ENCODE measurements around the gene ARL8A. TPM values are rescaled to one million over a fixed set of nuclear protein-coding genes. Genes with fewer than 3 reads are reported as not detected.

The ARL8A gene
- total RNA-seq, 1 experiment from 2014 or later, result 45.6 TPM

DNA sequence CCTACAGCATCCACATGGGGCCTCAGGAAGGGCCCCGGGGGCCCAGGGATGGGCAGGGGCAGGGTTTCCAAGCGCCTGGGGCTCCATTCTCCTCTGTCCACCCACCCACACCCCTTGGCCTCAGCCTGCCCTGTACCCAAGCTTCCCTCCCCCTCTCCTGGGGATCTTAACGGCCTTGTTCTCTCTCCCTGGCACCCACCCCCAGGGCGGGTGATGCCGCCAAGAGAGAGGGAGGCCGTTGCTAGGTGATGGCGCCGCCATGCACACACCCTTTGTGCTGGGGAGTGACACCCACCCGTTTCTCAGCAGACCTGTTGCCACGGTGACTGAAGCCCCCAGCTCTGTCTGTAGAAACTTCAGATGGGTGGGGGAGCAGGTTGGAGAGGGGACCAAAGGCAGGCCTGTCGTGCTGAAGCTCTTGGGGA is 14.2 kb downstream of the ARL8A start:
- ATAC-seq, result no peak
- ChIA-PET CTCF (interaction anchor here (0.8 to 1.0 kb wide), 3 partner anchors 10 to 131 kb away, joined by 3 to 5 read pairs (median 4); no protein-coding TSS in a partner anchor), POLR2A (no interaction called here), RAD21 (ENCODE audit: low non-redundant PET in 1 of 2, low total read pairs in 2 of 2, uncharacterized antibody in 2 of 2, unreplicated experiment in 2 of 2) (no interaction called here)
- no peaks in the 10 kb centered on the region for H3K27me3 ChIP-seq (ENCODE audit: insufficient read depth, low read length)
- no peak overlapping the region for H3K27ac ChIP-seq (ENCODE audit: low read depth, low read length)
- no peak for TF ChIP-seq SP1 (IDR thresholded peaks at IDR 0.05; ENCODE audit: low read depth)
- no peak for TF ChIP-seq ZFX (IDR thresholded peaks at IDR 0.05)
- TF ChIP-seq, protein P1, sequence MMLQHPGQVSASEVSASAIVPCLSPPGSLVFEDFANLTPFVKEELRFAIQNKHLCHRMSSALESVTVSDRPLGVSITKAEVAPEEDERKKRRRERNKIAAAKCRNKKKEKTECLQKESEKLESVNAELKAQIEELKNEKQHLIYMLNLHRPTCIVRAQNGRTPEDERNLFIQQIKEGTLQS (IDR thresholded peaks at IDR 0.05), result no peak
- TF ChIP-seq SIN3A (IDR thresholded peaks at IDR 0.05; ENCODE audit: low read depth), result no peak
- TF ChIP-seq POLR2AphosphoS5 (IDR thresholded peaks at IDR 0.05; ENCODE audit: low read depth, low read length), result no peak
- TF ChIP-seq CBX3 (IDR thresholded peaks at IDR 0.05; ENCODE audit: low read depth), result no peak
- TF ChIP-seq, protein P2, sequence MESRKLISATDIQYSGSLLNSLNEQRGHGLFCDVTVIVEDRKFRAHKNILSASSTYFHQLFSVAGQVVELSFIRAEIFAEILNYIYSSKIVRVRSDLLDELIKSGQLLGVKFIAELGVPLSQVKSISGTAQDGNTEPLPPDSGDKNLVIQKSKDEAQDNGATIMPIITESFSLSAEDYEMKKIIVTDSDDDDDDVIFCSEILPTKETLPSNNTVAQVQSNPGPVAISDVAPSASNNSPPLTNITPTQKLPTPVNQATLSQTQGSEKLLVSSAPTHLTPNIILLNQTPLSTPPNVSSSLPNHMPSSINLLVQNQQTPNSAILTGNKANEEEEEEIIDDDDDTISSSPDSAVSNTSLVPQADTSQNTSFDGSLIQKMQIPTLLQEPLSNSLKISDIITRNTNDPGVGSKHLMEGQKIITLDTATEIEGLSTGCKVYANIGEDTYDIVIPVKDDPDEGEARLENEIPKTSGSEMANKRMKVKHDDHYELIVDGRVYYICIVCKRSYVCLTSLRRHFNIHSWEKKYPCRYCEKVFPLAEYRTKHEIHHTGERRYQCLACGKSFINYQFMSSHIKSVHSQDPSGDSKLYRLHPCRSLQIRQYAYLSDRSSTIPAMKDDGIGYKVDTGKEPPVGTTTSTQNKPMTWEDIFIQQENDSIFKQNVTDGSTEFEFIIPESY (IDR thresholded peaks at IDR 0.05; ENCODE audit: extremely low read depth, insufficient replicate concordance, low read length), result no peak
- TF ChIP-seq EGR1 (IDR thresholded peaks at IDR 0.05; ENCODE audit: low read depth), result no peak
- TF ChIP-seq, protein P3, sequence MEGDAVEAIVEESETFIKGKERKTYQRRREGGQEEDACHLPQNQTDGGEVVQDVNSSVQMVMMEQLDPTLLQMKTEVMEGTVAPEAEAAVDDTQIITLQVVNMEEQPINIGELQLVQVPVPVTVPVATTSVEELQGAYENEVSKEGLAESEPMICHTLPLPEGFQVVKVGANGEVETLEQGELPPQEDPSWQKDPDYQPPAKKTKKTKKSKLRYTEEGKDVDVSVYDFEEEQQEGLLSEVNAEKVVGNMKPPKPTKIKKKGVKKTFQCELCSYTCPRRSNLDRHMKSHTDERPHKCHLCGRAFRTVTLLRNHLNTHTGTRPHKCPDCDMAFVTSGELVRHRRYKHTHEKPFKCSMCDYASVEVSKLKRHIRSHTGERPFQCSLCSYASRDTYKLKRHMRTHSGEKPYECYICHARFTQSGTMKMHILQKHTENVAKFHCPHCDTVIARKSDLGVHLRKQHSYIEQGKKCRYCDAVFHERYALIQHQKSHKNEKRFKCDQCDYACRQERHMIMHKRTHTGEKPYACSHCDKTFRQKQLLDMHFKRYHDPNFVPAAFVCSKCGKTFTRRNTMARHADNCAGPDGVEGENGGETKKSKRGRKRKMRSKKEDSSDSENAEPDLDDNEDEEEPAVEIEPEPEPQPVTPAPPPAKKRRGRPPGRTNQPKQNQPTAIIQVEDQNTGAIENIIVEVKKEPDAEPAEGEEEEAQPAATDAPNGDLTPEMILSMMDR (IDR thresholded peaks at IDR 0.05 in 2 of 3, conservative IDR thresholded peaks at IDR 0.05 in 1 of 3; ENCODE audit: borderline replicate concordance in 1 of 3, insufficient read depth in 1 of 3, low read depth in 2 of 3, low read length in 2 of 3), result no peak
- no peak for TF ChIP-seq FOSL1 (IDR thresholded peaks at IDR 0.05; ENCODE audit: low read depth)
- no peak for TF ChIP-seq SRF (IDR thresholded peaks at IDR 0.05; ENCODE audit: low read depth)
- TF ChIP-seq, protein P4, sequence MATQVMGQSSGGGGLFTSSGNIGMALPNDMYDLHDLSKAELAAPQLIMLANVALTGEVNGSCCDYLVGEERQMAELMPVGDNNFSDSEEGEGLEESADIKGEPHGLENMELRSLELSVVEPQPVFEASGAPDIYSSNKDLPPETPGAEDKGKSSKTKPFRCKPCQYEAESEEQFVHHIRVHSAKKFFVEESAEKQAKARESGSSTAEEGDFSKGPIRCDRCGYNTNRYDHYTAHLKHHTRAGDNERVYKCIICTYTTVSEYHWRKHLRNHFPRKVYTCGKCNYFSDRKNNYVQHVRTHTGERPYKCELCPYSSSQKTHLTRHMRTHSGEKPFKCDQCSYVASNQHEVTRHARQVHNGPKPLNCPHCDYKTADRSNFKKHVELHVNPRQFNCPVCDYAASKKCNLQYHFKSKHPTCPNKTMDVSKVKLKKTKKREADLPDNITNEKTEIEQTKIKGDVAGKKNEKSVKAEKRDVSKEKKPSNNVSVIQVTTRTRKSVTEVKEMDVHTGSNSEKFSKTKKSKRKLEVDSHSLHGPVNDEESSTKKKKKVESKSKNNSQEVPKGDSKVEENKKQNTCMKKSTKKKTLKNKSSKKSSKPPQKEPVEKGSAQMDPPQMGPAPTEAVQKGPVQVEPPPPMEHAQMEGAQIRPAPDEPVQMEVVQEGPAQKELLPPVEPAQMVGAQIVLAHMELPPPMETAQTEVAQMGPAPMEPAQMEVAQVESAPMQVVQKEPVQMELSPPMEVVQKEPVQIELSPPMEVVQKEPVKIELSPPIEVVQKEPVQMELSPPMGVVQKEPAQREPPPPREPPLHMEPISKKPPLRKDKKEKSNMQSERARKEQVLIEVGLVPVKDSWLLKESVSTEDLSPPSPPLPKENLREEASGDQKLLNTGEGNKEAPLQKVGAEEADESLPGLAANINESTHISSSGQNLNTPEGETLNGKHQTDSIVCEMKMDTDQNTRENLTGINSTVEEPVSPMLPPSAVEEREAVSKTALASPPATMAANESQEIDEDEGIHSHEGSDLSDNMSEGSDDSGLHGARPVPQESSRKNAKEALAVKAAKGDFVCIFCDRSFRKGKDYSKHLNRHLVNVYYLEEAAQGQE (IDR thresholded peaks at IDR 0.05; ENCODE audit: low read depth), result no peak
- no peak for TF ChIP-seq ELF1 (IDR thresholded peaks at IDR 0.05; ENCODE audit: borderline replicate concordance, low read depth)
- peaks cover 0 to 4% of the 10 kb centered on the region in 2 experiments; a peak in 1 of 4 replicates for H3K4me1 ChIP-seq (ENCODE audit: control insufficient read depth in 1 of 2, insufficient read depth in 2 of 2, low read length in 2 of 2)
- BruUV-seq (replicated peaks), result no TSS peak
- no peaks in the 10 kb centered on the region for H4K20me1 ChIP-seq (ENCODE audit: insufficient read depth)
- intact Hi-C loops (cut with micrococcal nuclease), result no loop called here
- no peak overlapping the region for H3K4me2 ChIP-seq (ENCODE audit: low read length)
- H3K4me3 ChIP-seq (replicated peaks in 1 of 2; ENCODE audit: low read depth in 1 of 2, low read length in 2 of 2), result no peak overlapping the region
- no peak overlapping the region for H2AFZ ChIP-seq (ENCODE audit: low read depth, low read length, poor library complexity, severe bottlenecking)
- no peaks in the 10 kb centered on the region for H3K9me3 ChIP-seq (ENCODE audit: control insufficient read depth in 1 of 2, insufficient read depth in 1 of 2, low read depth in 1 of 2, low read length in 2 of 2)
- no peak for DNase-seq (ENCODE audit: low read depth, low spot score)
- H3K9me2 ChIP-seq (ENCODE audit: insufficient read depth), result no peaks in the 10 kb centered on the region
- H3K36me3 ChIP-seq (ENCODE audit: control insufficient read depth in 1 of 2, insufficient read depth in 2 of 2, low read length in 2 of 2), result peaks cover 7 to 16% of the 10 kb centered on the region in 2 experiments; a peak in 3 of 4 replicates
- no peaks in the 10 kb centered on the region for H3K79me2 ChIP-seq (ENCODE audit: insufficient read depth, low read length)
- H3K9ac ChIP-seq (ENCODE audit: low read length), result no peak overlapping the region
